Activated naive CD4-positive, alpha-beta T cell treated with anti-CD3 and anti-CD28 coated beads for 36 hours (primary cell): ENCODE results near the gene ATP6V1C2. TPM values are rescaled to one million over a fixed set of nuclear protein-coding genes. Genes with fewer than 3 reads are reported as not detected.

ENCODE experiments used
- CTCF ChIA-PET: fragments of 350-600 bp; sonication (Branson Sonifier 250); formaldehyde crosslinking; loops from one replicate; lab custom pipeline; 2021; ENCODE audit warnings: antibody characterized with exemption; lab: Charles Lee
- DNase-seq: peaks from one replicate; pipeline ENCODE4 v3.0.0-alpha.2; 2020
- H3K27ac Mint-ChIP-seq: one replicate; pipeline ENCODE4 v1.8.0; 2021; ENCODE audit warnings: mild to moderate bottlenecking, mixed read lengths
- H3K27me3 Mint-ChIP-seq: one replicate; pipeline ENCODE4 v1.8.0; 2021; ENCODE audit warnings: low read depth, mixed read lengths
- H3K36me3 Mint-ChIP-seq: one replicate; pipeline ENCODE4 v1.8.0; 2021; ENCODE audit warnings: low read depth, mixed read lengths
- H3K4me1 Mint-ChIP-seq: one replicate; pipeline ENCODE4 v1.8.0; 2021; ENCODE audit warnings: low read depth, mixed read lengths
- H3K4me3 Mint-ChIP-seq: one replicate; pipeline ENCODE4 v1.8.0; 2021; ENCODE audit warnings: mild to moderate bottlenecking, moderate library complexity, mixed read lengths
- H3K9me3 Mint-ChIP-seq: one replicate; pipeline ENCODE4 v1.8.0; 2021; ENCODE audit warnings: mixed read lengths
- intact Hi-C: fragments of 100-400 bp; cut with micrococcal nuclease; formaldehyde crosslinking; loops from one replicate; pipeline ENCODE4 v1.15.1; 2023
- total RNA-seq, 2 experiments: library from RNA; stranded (reverse); gene quantifications; one replicate each; pipeline ENCODE4 v1.2.3, GENCODE V29; 2021

Gene ATP6V1C2
- total RNA-seq, 2 experiments from 2014 or later: not detected

DNA sequence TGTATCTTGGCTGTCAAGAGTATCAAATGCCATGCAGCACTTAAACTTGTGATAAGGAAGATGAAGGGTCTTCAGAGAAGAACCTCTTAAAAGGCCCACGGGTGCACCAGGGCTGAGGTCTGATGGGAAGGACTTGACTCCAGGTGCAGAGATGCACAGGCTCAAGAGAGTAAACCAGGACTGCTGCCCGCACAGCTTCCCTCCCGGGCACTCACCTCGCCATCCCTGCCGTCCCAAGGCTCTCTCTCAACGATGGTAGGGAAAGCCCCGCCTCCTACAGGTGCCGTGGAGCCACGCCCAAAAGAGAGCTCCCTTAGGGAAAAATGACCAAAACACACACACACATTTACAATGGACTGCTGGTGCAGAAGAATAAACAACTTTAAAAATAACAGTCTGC is 63.3 kb downstream of the ATP6V1C2 start:
- H3K27me3 Mint-ChIP-seq: no peaks in the 10 kb centered on the region
- no peak overlapping the region for H3K4me3 Mint-ChIP-seq
- no peak overlapping the region for H3K27ac Mint-ChIP-seq
- no peaks in the 10 kb centered on the region for H3K9me3 Mint-ChIP-seq
- H3K4me1 Mint-ChIP-seq: no peaks in the 10 kb centered on the region
- intact Hi-C loops: no loop called here
- peaks cover 49% of the 10 kb centered on the region for H3K36me3 Mint-ChIP-seq
- CTCF ChIA-PET: no interaction called here
- DNase-seq: no peak

DNA sequence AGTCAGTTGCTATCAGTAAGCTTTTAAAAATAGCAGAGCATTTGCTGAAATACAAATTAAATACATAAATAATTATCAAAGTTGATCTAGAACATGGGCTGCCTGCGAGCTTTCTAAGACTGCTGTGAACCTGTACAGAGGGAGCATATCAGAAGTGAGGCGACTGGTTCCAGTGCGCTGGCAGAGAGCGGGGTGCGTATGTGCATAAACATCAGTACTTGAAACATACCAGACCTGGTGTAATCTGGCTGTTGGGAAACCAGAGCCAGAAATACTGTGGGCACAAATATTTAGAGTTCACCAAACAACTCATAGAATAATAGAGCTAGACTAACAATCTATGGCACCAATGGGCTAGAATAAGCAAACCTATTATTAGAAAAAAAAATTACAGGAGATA is 63.8 kb downstream of the ATP6V1C2 start:
- no peak for DNase-seq
- CTCF ChIA-PET: no interaction called here

GRCh38 chr2:10786240-10786982 is 65.0 kb downstream of the ATP6V1C2 start:
- H3K9me3 Mint-ChIP-seq: no peaks in the 10 kb centered on the region
- CTCF ChIA-PET: no interaction called here
- DNase-seq: no peak
- H3K4me1 Mint-ChIP-seq: peaks cover 11% of the 10 kb centered on the region
- peaks cover 55% of the 10 kb centered on the region for H3K36me3 Mint-ChIP-seq
- H3K27ac Mint-ChIP-seq: no peak overlapping the region
- no peaks in the 10 kb centered on the region for H3K27me3 Mint-ChIP-seq
- H3K4me3 Mint-ChIP-seq: no peak overlapping the region
- intact Hi-C loops: no loop called here

More for the DNA sequence above, 63.8 kb downstream of the ATP6V1C2 start:
- H3K27ac Mint-ChIP-seq: no peak overlapping the region
- intact Hi-C loops: no loop called here
- no peaks in the 10 kb centered on the region for H3K27me3 Mint-ChIP-seq
- peaks cover under 1% of the 10 kb centered on the region for H3K4me1 Mint-ChIP-seq
- H3K9me3 Mint-ChIP-seq: no peaks in the 10 kb centered on the region
- no peak overlapping the region for H3K4me3 Mint-ChIP-seq
- H3K36me3 Mint-ChIP-seq: peaks cover 49% of the 10 kb centered on the region

DNA sequence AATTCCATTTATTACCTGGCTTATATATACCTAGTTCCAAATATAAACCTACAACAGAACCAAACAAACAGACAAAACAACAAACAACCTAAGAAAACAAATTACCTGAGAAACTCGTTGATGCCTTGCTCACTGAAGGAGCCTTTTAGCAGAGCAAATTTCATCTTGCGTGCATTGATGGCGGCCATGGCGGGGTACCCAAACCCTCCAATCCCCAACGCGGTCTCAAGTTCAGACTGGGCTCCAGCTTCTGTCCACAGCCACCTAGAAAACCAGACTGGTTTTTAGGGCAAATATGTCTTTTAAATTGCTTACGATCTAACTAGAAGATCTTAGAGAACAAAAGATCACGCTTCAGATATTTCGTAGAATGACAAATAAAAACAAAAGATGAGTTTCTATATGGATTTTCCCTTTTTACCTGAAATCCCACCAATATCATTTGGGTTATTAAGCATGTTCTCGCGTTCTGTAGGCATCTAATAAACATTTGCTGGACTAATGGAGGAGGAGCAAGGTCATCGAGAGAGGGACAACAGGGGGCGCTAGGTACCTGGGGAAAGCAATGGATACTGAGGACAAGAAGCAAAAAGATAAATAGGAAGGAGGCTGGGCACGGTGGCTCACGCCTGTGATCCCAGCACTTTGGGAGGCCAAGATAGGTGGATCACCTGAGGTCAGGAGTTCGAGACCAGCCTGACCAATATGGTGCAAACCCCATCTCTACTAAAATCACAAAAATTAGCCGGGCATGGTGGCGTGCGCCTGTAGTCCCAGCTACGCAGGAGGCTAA is 65.9 kb downstream of the ATP6V1C2 start:
- DNase-seq: peak; percentile 62

DNA sequence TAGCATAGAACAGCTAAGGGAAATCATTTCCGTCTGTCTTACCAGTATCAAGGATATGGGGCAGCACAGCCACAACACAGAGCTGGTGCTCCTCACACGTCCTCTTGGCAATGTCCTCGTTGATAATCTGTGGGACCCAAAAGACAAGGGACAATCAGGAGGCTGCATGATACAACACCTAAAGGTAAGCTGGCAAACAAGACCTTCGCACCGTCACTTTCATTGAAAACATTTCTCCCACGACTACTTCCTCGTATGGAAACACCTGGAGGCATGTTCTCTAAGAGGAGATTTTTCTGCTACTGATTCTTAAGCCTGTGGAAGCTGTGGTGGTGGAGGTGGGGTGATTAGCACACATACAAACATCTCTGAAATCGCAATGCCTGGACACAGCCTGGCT is 67.4 kb downstream of the ATP6V1C2 start:
- DNase-seq: no peak
- intact Hi-C loops: no loop called here
- H3K27ac Mint-ChIP-seq: no peak overlapping the region
- peaks cover 20% of the 10 kb centered on the region for H3K4me1 Mint-ChIP-seq
- no peaks in the 10 kb centered on the region for H3K9me3 Mint-ChIP-seq
- no peaks in the 10 kb centered on the region for H3K27me3 Mint-ChIP-seq
- CTCF ChIA-PET: interaction anchor here (0.6 to 1.4 kb wide), 3 partner anchors 47 to 63 kb away, joined by 3 read pairs; no protein-coding TSS in a partner anchor
- H3K36me3 Mint-ChIP-seq: peaks cover 61% of the 10 kb centered on the region
- H3K4me3 Mint-ChIP-seq: no peak overlapping the region

More for the DNA sequence above, 65.9 kb downstream of the ATP6V1C2 start:
- Mint-ChIP-seq H3K36me3 (peaks cover 54% of the 10 kb centered on the region), H3K4me3 (no peak overlapping the region), H3K4me1 (peaks cover 18% of the 10 kb centered on the region), H3K27ac (no peak overlapping the region), H3K9me3 (no peaks in the 10 kb centered on the region), H3K27me3 (no peaks in the 10 kb centered on the region)
- CTCF ChIA-PET: interaction anchor here (1.4 kb wide), 1 partner anchor 48 kb away, joined by 3 read pairs; no protein-coding TSS in a partner anchor
- intact Hi-C loops: loop anchor here (1.0 kb wide), 1 partner anchor 45 kb away; no protein-coding TSS in a partner anchor

DNA sequence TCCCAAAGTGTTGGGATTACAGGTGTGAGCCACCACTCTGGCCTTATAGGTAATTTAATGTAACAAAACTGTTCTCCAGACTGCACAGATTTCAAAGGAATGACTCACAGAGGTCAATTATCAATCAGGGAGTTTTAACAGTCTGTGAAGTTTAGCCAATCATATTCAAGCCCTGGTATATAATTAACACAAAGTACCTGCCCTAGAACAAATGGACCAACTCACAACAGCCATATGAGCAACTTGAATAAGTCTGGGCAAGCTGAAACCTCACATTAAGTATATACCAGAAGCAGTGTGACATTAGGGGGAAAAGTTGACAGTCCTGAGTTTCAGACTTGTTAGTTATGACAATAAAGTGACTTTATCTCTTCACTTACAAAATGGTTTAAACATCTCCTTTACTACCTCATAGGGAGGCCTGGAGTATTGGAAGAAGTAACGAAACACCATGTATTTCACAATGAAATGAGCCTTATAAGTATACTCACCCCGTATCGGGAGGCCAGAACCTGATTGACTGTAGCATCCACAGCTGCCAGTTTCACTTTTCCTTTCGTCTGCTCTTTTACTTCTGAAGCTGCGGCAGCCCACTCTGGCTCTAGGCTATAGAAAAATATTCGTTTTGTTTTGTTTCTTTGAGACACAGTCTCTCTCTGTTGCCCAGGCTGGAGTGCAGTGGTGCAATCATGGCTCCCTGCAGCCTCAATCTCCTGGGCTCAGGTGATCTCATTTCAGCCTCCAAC is 69.0 kb downstream of the ATP6V1C2 start:
- CTCF ChIA-PET: interaction anchor here (0.6 kb wide), 1 partner anchor 507 kb away, joined by 3 read pairs; no protein-coding TSS in a partner anchor
- Mint-ChIP-seq H3K36me3 (peaks cover 56% of the 10 kb centered on the region), H3K27me3 (no peaks in the 10 kb centered on the region), H3K27ac (peak overlapping the region; percentile 65), H3K9me3 (no peaks in the 10 kb centered on the region), H3K4me3 (no peak overlapping the region), H3K4me1 (peaks cover 22% of the 10 kb centered on the region)
- no peak for DNase-seq
- intact Hi-C loops: no loop called here

DNA sequence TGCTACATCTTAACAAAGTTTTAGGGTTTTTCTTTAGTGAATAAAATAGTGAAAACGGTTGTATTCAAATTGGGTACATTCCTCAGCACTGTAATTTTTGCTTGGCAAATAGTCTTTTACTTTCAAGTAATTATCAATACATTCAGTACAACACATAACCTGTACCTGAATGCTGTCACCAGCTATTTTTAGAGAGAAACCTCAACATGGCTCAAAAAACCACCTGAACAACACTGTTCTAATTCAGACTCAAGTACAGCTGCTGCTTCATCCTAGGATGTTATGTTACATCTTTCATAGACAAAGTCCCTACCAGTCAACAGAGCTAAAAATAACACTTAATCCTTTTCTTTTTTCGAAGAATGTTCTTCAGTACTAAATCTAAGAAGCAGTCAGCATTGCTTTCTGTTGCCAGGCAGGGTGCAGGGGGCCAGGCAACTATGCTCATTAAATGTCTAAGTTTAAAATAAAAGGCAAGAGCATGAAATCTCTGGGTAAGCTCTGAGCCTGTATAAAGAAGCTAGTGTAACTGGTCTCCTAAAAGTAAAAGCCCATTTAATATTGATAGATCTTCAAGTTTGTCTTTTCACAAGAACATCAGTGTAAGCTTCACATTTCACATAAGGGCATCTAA is 70.7 kb downstream of the ATP6V1C2 start:
- peak overlapping the region; percentile 25 for H3K27ac Mint-ChIP-seq
- no peaks in the 10 kb centered on the region for H3K9me3 Mint-ChIP-seq
- H3K27me3 Mint-ChIP-seq: no peaks in the 10 kb centered on the region
- no peak for DNase-seq
- H3K4me3 Mint-ChIP-seq: no peak overlapping the region
- CTCF ChIA-PET: interaction anchor here (0.6 to 1.4 kb wide), 2 partner anchors 11 to 186 kb away, joined by 3 to 4 read pairs; no protein-coding TSS in a partner anchor
- H3K4me1 Mint-ChIP-seq: peaks cover 33% of the 10 kb centered on the region
- peaks cover 51% of the 10 kb centered on the region for H3K36me3 Mint-ChIP-seq
- intact Hi-C loops: no loop called here

DNA sequence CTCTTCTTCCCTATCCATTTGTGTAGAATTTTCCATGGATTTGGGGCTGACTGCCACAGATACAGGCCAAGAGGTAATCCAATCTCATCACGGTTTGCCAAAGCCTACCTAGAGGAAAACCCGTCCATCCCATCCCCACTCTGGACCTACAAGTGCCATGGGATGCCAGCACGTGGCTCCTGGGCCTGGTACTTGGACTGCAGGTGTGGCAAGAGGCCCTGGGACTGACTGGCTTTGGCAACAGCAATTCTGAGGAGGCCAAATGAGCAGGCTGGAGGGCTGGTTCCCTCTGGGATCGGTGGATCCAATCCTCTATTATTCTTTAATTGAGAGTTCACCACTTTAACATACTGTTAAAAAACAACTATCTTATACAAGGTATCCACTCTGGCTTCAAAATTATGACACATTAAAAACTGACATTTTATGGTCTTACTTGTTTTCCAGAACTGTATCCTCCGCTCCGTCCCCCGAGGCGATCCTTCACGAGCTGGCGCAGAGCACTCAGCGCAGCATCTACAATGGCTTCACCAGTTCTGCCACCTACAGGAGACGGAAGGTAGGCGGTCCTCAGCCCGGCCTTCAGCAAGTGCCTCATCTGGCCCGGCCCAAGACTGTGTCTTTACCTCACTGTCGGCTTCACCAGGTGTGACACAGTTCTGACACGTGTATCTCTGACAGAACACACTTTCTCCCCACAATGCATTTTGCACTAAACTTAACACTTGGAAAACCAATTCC is 71.4 kb downstream of the ATP6V1C2 start:
- peak overlapping the region; percentile 25 for H3K27ac Mint-ChIP-seq
- no peak overlapping the region for H3K4me3 Mint-ChIP-seq

DNA sequence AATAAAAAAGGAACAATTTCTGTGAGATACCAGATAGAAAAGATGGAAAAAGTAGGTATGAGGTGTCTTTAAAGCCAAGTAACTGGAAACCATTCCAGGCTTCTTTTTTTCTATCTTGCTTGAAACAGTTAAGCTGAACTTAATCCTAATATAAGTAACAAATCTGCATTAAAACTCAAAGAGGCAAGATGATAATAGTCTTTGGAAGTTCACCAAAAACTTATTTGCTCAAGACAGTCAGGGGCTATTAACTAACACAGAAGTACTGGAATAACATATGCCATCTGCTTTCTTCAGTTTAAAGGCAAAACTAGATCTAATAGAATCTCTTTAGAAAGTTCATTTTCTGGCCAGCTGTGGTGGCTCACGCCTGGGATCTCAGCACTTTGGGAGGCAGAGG is 72.4 kb downstream of the ATP6V1C2 start:
- Mint-ChIP-seq H3K36me3 (peaks cover 43% of the 10 kb centered on the region), H3K9me3 (no peaks in the 10 kb centered on the region), H3K4me1 (peaks cover 34% of the 10 kb centered on the region), H3K4me3 (no peak overlapping the region), H3K27ac (no peak overlapping the region), H3K27me3 (no peaks in the 10 kb centered on the region)
- intact Hi-C loops: no loop called here
- DNase-seq: no peak
- CTCF ChIA-PET: interaction anchor here (1.4 kb wide), 1 partner anchor 39 kb away, joined by 3 read pairs; no protein-coding TSS in a partner anchor

More for the DNA sequence above, 71.4 kb downstream of the ATP6V1C2 start:
- intact Hi-C loops: no loop called here
- H3K36me3 Mint-ChIP-seq: peaks cover 47% of the 10 kb centered on the region
- no peak for DNase-seq
- H3K4me1 Mint-ChIP-seq: peaks cover 34% of the 10 kb centered on the region
- CTCF ChIA-PET: interaction anchor here (0.6 to 1.4 kb wide), 2 partner anchors 10 to 187 kb away, joined by 3 to 4 read pairs; no protein-coding TSS in a partner anchor
- H3K27me3 Mint-ChIP-seq: no peaks in the 10 kb centered on the region
- H3K9me3 Mint-ChIP-seq: no peaks in the 10 kb centered on the region

- no peak for DNase-seq
- Mint-ChIP-seq H3K9me3 (no peaks in the 10 kb centered on the region), H3K4me3 (no peak overlapping the region), H3K27ac (no peak overlapping the region), H3K4me1 (peaks cover 34% of the 10 kb centered on the region), H3K36me3 (peaks cover 42% of the 10 kb centered on the region), H3K27me3 (no peaks in the 10 kb centered on the region)
- CTCF ChIA-PET: no interaction called here
- intact Hi-C loops: no loop called here
These were observed 73.4 kb downstream of the ATP6V1C2 start for GRCh38 chr2:10794876-10795275.

- Mint-ChIP-seq H3K4me1 (peaks cover 30% of the 10 kb centered on the region), H3K36me3 (peaks cover 35% of the 10 kb centered on the region), H3K27ac (peak overlapping the region; percentile 26), H3K9me3 (no peaks in the 10 kb centered on the region), H3K27me3 (no peaks in the 10 kb centered on the region), H3K4me3 (no peak overlapping the region)
- CTCF ChIA-PET: interaction anchor here (0.6 to 1.3 kb wide), 2 partner anchors 37 to 897 kb away, joined by 3 to 4 read pairs; no protein-coding TSS in a partner anchor
- intact Hi-C loops: no loop called here
- no peak for DNase-seq
These were observed 74.1 kb downstream of the ATP6V1C2 start for GRCh38 chr2:10795508-10796046.
